HG02623 (cell line): ENCODE measurements around the gene LRP3.

ENCODE experiments used
- ATAC-seq: cut with Tn5 transposase; IDR thresholded peaks from one replicate; pipeline ENCODE4 v1.9.1; 2021; ENCODE audit warnings: moderate library complexity; ENCODE audit not compliant: unreplicated experiment

Gene LRP3

DNA sequence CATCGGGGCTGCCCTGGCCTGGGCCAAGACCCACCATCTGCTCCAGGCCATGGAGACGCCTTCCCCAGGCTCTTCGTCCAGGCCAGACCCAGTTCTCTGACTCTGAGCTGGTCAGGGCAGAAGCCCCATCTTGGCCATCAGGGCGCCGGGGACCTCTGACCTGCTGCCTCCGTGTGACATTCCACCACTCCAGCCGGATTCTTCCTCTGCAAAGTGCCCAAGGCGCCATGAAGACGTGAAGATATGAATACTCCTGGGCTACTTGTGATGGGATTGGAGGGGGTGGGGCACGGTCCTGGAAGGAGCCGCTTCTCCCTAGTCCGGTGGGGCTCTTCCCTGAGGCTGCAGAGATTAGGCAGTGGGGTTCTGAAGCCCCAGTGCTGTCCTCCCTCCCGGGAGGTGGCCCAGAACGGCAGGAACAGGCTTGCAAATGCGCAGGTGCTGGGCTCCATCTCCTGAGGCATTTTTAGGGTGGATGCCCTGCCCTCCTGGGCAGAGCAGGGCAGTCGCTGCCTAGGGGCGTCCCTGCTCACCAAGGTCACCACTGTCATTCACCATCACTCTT, 57.5 kb downstream of the LRP3 start:
- no peak for ATAC-seq

DNA sequence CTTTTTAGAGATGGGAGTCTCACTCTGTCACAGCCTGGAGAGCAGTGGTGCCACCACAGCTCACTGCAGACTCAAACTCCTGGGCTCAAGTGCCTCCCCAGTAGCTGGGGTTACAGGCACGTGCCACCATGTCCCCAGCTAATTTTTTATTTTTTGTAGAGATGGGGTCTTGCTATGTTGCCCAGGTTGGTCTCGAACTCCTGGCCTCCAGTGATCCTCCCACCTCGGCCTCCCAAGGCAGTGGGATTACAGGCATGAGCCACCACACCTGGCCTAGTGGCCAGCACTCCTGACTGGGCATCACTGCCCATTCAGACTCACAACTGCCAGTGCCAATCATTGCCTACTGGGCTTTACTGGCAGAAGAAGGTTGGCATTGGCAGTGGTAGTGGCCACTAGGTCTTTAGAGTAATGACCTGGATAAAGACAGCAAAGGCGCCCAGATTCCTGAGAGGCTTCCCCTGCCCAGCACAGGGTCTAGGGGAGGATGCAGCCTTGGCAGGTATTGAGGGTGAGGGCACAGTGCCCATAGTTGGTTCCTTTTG, 58.4 kb downstream of the LRP3 start:
- ATAC-seq: no peak

DNA sequence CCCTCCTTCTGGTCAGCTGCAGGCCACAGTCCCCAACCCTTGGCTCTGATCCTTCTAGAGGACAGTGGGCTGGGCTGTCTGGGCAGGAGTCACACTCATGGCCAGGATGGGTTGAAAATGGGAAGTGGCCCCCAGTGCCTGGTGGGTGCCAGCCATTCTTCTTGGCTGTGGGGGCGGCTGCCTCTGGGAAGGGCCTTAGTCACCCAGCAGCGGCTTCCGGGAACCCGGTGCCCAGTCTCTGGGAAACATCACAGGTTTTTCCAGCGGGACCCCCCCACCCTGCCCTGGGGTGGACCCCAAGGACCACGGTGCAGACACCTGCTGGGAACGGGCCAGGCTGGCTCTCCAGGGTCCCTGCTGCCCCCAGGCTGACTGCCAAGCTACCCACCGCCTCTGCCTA, 58.8 kb downstream of the LRP3 start:
- no peak for ATAC-seq

DNA sequence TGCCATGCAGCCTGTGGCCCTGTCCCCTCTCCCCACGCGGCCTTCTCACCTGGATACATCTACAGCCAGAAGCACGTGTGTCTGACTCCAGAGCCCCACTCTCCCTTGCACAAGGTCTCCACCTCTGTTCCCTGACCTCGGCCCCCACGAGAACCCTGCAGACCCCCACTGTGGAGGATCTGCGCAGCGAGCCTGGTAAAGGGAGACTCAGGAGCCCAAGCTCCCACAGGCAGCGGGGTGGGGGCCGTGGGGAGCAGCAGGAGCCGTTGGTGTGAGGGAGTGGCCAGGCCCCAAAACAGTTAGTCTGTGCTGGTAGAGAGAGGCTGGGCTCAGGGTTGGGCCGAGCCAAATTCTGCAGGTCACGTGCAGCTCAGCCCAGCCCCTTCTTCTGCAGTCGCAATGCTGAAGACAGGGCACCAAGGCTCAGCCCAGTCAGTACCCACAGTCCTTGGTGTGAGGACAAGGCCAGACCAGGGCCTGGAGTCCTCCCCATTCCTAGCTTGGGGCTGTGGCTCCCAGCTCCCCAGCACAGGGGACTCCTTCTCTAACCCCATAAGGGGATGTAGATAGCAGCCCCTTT, 60.2 kb downstream of the LRP3 start:
- no peak for ATAC-seq

DNA sequence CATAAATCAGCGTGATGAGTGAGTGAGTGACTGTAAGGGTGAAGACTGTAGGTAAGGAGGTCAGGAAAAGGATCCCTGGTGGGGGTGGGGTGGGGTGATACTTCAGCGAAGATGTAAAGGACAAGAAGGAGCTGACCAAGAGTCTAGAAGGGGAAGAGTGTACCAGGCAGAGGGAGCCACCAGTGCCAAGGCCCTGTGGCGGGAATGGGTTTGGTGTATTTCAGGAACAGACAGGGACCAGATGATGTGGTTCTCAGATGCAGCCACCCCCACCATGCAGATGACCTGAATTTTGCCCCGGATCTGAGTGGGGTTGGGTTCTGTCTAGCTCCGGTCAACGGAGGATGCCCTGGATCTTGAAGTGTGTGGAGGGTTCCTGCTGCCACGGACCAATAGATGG, 61.7 kb downstream of the LRP3 start:
- ATAC-seq: no peak

DNA sequence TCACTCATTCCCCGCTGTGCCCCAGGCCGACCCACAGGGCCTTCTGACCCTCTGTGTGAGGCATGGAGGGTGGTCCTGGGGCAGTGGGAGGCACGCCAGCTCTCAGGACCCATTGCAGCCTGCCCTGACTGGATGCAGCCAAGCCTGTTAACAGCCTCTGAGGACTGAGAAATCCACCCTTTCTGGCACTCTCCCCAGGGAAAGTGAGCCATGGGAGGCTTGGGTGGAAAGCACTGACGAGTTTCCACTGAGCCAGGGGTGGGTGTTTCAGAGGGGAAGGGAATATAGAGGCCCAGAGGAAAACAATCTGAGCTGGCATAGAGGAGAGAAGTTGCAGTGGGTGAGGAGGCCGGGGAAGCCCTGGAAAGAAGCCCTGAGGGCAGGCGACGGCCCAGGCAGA, 62.1 kb downstream of the LRP3 start:
- no peak for ATAC-seq

DNA sequence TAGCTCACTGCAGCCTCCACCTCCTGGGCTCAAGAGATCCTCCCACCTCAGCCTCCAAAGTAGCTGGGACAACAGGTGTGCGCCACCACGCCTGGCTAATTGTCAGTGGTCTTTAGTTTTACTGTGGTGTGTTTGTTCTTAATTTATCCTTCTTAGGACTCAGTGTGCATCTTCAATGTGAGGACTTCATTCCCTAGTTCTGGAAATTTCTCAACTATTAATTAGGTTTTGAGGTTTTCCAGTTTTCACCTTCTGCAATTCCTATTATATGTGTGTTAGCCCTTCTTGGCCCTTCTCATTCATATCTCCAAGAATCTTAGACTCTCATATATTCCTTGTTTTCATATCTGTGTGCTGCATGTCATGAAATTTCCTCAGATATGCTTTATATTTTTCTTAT, 63.7 kb downstream of the LRP3 start:
- ATAC-seq: no peak
